ENCODE measurements around the gene TMEM53. TPM values are rescaled to one million over a fixed set of nuclear protein-coding genes. Genes with fewer than 3 reads are reported as not detected.
A peak's percentile ranks its signal among the peaks of the same experiment; 100 is the strongest.

The TMEM53 gene
- total RNA-seq, 1 donor from 2014 or later, result 4.6 TPM

- no peaks in the 10 kb centered on the region for H3K9me3 Mint-ChIP-seq
- CTCF ChIA-PET, result interaction anchor here (0.9 to 2.7 kb wide), 4 partner anchors 21 to 44 kb away, joined by 3 to 7 read pairs (median 4); no protein-coding TSS in a partner anchor
- DNase-seq (peak; percentile 92), ATAC-seq (ENCODE audit: low read depth) (peak; percentile 76)
- H3K36me3 Mint-ChIP-seq (ENCODE audit: low read depth), result peaks cover 38% of the 10 kb centered on the region
- peak overlapping the region; percentile 98 for H3K27ac Mint-ChIP-seq
- no peaks in the 10 kb centered on the region for H3K27me3 Mint-ChIP-seq
- H3K4me1 Mint-ChIP-seq, result peaks cover 38% of the 10 kb centered on the region
- TF ChIP-seq CTCF (IDR thresholded peaks at IDR 0.05), result no peak
- H3K4me3 Mint-ChIP-seq, result peak overlapping the region; percentile 91
- POLR2A ChIA-PET, result interaction anchor here (0.6 to 4.9 kb wide), 35 partner anchors 8 to 1672 kb away, joined by 3 to 58 read pairs (median 5); partner anchors contain the start of genes ARMH1, CCDC163, DMAP1 and DPH2
- intact Hi-C loops (cut with micrococcal nuclease), result loop anchor here (1.0 to 10.0 kb wide), 6 partner anchors 21 to 1615 kb away; partner anchors contain the start of genes ARMH1, CCDC24, ERI3 and RAD54L
Observed at GRCh38 chr1:44631647-44632539, 42.4 kb downstream of the TMEM53 start.

GRCh38 chr1:44631333-44631646 lies 43.0 kb downstream of the TMEM53 start:
- no peaks in the 10 kb centered on the region for H3K9me3 Mint-ChIP-seq
- peak overlapping the region; percentile 91 for H3K4me3 Mint-ChIP-seq
- no peak for DNase-seq
- intact Hi-C loops (cut with micrococcal nuclease), result loop anchor here (1.0 to 10.0 kb wide), 4 partner anchors 43 to 1616 kb away; partner anchors contain the start of genes ARMH1, CCDC24, ERI3 and RAD54L
- POLR2A ChIA-PET, result interaction anchor here (0.5 to 4.9 kb wide), 29 partner anchors 9 to 1616 kb away, joined by 3 to 58 read pairs (median 8); partner anchors contain the start of genes ARMH1, CCDC163, DMAP1 and DPH2
- peaks cover 38% of the 10 kb centered on the region for H3K4me1 Mint-ChIP-seq
- peaks cover 32% of the 10 kb centered on the region for H3K36me3 Mint-ChIP-seq (ENCODE audit: low read depth)
- ATAC-seq (ENCODE audit: low read depth), result peak; percentile 7
- CTCF ChIA-PET, result interaction anchor here (2.7 kb wide), 1 partner anchor 21 kb away, joined by 7 read pairs; no protein-coding TSS in a partner anchor
- TF ChIP-seq CTCF (IDR thresholded peaks at IDR 0.05), result no peak
- peak overlapping the region; percentile 98 for H3K27ac Mint-ChIP-seq
- H3K27me3 Mint-ChIP-seq, result no peaks in the 10 kb centered on the region

- ATAC-seq (ENCODE audit: low read depth) (no peak), DNase-seq (no peak)
- H3K36me3 Mint-ChIP-seq (ENCODE audit: low read depth), result peaks cover 20% of the 10 kb centered on the region
- peaks cover 38% of the 10 kb centered on the region for H3K4me1 Mint-ChIP-seq
- no peaks in the 10 kb centered on the region for H3K27me3 Mint-ChIP-seq
- peak overlapping the region; percentile 91 for H3K4me3 Mint-ChIP-seq
- CTCF ChIA-PET, result interaction anchor here (2.7 kb wide), 1 partner anchor 23 kb away, joined by 7 read pairs; no protein-coding TSS in a partner anchor
- no peak overlapping the region for H3K27ac Mint-ChIP-seq
- POLR2A ChIA-PET, result interaction anchor here (1.0 to 3.0 kb wide), 2 partner anchors 91 to 92 kb away, joined by 3 to 35 read pairs; no protein-coding TSS in a partner anchor
- no peak for TF ChIP-seq CTCF (IDR thresholded peaks at IDR 0.05)
- intact Hi-C loops (cut with micrococcal nuclease), result loop anchor here (5.0 to 10.0 kb wide), 2 partner anchors 635 to 1617 kb away; partner anchors contain the start of genes CCDC24 and RAD54L
- H3K9me3 Mint-ChIP-seq, result no peaks in the 10 kb centered on the region
Observed at GRCh38 chr1:44630116-44630515, 44.2 kb downstream of the TMEM53 start.

GRCh38 chr1:44628962-44629756 lies 45.1 kb downstream of the TMEM53 start:
- CTCF ChIA-PET, result interaction anchor here (2.7 kb wide), 1 partner anchor 24 kb away, joined by 7 read pairs; no protein-coding TSS in a partner anchor
- POLR2A ChIA-PET, result interaction anchor here (1.0 kb wide), 1 partner anchor 92 kb away, joined by 3 read pairs; no protein-coding TSS in a partner anchor
- H3K27ac Mint-ChIP-seq, result no peak overlapping the region
- no peak for ATAC-seq (ENCODE audit: low read depth)
- H3K36me3 Mint-ChIP-seq (ENCODE audit: low read depth), result peaks cover 11% of the 10 kb centered on the region
- H3K4me1 Mint-ChIP-seq, result peaks cover 31% of the 10 kb centered on the region
- no peak for DNase-seq
- H3K9me3 Mint-ChIP-seq, result no peaks in the 10 kb centered on the region
- no peak overlapping the region for H3K4me3 Mint-ChIP-seq
- H3K27me3 Mint-ChIP-seq, result no peaks in the 10 kb centered on the region
- TF ChIP-seq CTCF (IDR thresholded peaks at IDR 0.05), result no peak
- intact Hi-C loops (cut with micrococcal nuclease), result no loop called here
